ENCODE measurements around the gene RANGAP1. TPM values are rescaled to one million over a fixed set of nuclear protein-coding genes. Genes with fewer than 3 reads are reported as not detected.

The RANGAP1 gene
- total and polyA plus RNA-seq, 2 of the 13 experiments (the other 11 are each of a cell fraction or from before 2014, with no cell fraction given): 51.8 to 83.9 TPM

DNA sequence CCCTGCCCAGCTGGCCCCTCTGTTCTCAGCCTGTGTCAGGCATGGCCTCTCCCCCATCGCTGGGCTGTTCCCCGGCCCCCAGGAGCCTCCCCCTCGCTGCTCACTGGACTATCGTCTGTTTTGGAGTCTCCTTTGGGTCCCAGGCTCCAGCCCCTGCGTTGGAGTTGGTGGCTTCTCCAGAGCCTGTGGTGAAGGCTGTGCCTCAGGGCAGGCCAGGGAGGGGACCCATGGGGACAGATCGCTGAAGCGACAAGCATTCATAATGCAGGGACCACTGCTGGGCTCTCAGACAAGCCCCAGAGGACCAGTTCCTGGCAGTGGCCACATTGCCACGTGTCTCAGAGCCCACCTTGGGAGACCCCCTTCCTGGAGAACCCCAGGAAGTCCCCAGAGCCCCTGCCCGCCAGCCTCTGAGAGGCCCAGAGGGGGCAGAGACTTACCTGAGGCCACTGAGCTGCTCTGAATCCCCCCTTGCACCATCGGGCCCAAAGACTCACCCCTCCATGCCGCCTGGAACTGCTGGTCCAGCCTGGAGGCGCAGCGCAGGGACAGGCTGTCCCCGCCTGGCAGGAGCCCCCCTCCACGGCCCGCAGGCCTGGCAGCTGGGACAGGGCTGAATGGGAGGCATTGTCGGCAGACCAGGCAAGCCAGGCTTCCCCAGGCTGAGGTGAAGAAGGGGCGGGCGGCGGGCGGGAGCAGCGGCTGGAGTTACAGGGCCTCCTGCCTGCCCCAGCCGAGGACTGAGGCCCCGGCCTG is 45.4 kb downstream of the RANGAP1 start, which contains the start of gene CHADL (continued):
- TF ChIP-seq ZNF552 (CRISPR knock-in tag; IDR thresholded peaks at IDR 0.05; ENCODE audit: borderline replicate concordance) (0 out of 2 replicates have a peak, but pooled peaks have one; percentile 42), ZSCAN30 (CRISPR knock-in tag; IDR thresholded peaks at IDR 0.05) (no peak), ZBTB7A (CRISPR knock-in tag; IDR thresholded peaks at IDR 0.05) (no peak), ZFY (CRISPR knock-in tag; IDR thresholded peaks at IDR 0.05) (peak; percentile 75), ZNF709 (CRISPR knock-in tag; IDR thresholded peaks at IDR 0.05) (no peak), XBP1 (CRISPR knock-in tag; IDR thresholded peaks at IDR 0.05) (no peak), NCOA5 (CRISPR knock-in tag; IDR thresholded peaks at IDR 0.05) (no peak), MED8 (CRISPR knock-in tag; IDR thresholded peaks at IDR 0.05; ENCODE audit: insufficient replicate concordance) (no peak), FOSL2 (CRISPR knock-in tag; IDR thresholded peaks at IDR 0.05) (no peak), ZC3H13 (CRISPR knock-in tag; IDR thresholded peaks at IDR 0.05) (no peak), SALL1 (CRISPR knock-in tag; IDR thresholded peaks at IDR 0.05) (peak; percentile 37; the same call in 1 of the 2 replicates), ZNF230 (CRISPR knock-in tag; IDR thresholded peaks at IDR 0.05) (0 out of 2 replicates have a peak, but pooled peaks have one; percentile 16)
- TF ChIP-seq, protein P1, sequence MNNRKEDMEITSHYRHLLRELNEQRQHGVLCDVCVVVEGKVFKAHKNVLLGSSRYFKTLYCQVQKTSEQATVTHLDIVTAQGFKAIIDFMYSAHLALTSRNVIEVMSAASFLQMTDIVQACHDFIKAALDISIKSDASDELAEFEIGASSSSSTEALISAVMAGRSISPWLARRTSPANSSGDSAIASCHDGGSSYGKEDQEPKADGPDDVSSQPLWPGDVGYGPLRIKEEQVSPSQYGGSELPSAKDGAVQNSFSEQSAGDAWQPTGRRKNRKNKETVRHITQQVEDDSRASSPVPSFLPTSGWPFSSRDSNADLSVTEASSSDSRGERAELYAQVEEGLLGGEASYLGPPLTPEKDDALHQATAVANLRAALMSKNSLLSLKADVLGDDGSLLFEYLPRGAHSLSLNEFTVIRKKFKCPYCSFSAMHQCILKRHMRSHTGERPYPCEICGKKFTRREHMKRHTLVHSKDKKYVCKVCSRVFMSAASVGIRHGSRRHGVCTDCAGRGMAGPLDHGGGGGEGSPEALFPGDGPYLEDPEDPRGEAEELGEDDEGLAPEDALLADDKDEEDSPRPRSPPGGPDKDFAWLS (CRISPR knock-in tag; IDR thresholded peaks at IDR 0.05; ENCODE audit: borderline replicate concordance): 0 out of 2 replicates have a peak, but pooled peaks have one; percentile 40
- TF ChIP-seq, protein P2, sequence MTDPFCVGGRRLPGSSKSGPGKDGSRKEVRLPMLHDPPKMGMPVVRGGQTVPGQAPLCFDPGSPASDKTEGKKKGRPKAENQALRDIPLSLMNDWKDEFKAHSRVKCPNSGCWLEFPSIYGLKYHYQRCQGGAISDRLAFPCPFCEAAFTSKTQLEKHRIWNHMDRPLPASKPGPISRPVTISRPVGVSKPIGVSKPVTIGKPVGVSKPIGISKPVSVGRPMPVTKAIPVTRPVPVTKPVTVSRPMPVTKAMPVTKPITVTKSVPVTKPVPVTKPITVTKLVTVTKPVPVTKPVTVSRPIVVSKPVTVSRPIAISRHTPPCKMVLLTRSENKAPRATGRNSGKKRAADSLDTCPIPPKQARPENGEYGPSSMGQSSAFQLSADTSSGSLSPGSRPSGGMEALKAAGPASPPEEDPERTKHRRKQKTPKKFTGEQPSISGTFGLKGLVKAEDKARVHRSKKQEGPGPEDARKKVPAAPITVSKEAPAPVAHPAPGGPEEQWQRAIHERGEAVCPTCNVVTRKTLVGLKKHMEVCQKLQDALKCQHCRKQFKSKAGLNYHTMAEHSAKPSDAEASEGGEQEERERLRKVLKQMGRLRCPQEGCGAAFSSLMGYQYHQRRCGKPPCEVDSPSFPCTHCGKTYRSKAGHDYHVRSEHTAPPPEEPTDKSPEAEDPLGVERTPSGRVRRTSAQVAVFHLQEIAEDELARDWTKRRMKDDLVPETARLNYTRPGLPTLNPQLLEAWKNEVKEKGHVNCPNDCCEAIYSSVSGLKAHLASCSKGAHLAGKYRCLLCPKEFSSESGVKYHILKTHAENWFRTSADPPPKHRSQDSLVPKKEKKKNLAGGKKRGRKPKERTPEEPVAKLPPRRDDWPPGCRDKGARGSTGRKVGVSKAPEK (CRISPR knock-in tag; IDR thresholded peaks at IDR 0.05; ENCODE audit: borderline replicate concordance): no peak
- TF ChIP-seq, protein P3, sequence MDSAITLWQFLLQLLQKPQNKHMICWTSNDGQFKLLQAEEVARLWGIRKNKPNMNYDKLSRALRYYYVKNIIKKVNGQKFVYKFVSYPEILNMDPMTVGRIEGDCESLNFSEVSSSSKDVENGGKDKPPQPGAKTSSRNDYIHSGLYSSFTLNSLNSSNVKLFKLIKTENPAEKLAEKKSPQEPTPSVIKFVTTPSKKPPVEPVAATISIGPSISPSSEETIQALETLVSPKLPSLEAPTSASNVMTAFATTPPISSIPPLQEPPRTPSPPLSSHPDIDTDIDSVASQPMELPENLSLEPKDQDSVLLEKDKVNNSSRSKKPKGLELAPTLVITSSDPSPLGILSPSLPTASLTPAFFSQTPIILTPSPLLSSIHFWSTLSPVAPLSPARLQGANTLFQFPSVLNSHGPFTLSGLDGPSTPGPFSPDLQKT (CRISPR knock-in tag; IDR thresholded peaks at IDR 0.05; ENCODE audit: borderline replicate concordance): no peak
- TF ChIP-seq, protein P4, sequence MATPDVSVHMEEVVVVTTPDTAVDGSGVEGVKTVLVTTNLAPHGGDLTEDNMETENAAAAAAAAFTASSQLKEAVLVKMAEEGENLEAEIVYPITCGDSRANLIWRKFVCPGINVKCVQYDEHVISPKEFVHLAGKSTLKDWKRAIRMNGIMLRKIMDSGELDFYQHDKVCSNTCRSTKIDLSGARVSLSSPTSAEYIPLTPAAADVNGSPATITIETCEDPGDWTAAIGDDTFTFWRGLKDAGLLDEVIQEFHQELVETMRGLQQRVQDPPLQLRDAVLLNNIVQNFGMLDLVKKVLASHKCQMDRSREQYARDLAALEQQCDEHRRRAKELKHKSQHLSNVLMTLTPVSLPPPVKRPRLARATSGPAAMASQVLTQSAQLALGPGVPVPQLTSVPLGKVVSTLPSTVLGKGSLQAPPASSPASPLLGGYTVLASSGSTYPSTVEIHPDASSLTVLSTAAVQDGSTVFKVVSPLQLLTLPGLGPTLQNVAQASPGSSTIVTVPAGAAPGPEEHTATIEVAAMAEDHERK (CRISPR knock-in tag; IDR thresholded peaks at IDR 0.05; ENCODE audit: low read depth): no peak
- TF ChIP-seq, protein P5, sequence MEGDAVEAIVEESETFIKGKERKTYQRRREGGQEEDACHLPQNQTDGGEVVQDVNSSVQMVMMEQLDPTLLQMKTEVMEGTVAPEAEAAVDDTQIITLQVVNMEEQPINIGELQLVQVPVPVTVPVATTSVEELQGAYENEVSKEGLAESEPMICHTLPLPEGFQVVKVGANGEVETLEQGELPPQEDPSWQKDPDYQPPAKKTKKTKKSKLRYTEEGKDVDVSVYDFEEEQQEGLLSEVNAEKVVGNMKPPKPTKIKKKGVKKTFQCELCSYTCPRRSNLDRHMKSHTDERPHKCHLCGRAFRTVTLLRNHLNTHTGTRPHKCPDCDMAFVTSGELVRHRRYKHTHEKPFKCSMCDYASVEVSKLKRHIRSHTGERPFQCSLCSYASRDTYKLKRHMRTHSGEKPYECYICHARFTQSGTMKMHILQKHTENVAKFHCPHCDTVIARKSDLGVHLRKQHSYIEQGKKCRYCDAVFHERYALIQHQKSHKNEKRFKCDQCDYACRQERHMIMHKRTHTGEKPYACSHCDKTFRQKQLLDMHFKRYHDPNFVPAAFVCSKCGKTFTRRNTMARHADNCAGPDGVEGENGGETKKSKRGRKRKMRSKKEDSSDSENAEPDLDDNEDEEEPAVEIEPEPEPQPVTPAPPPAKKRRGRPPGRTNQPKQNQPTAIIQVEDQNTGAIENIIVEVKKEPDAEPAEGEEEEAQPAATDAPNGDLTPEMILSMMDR (CRISPR knock-in tag; IDR thresholded peaks at IDR 0.05): peak; percentile 16; the same call in 1 of the 2 replicates
- TF ChIP-seq, protein P6, sequence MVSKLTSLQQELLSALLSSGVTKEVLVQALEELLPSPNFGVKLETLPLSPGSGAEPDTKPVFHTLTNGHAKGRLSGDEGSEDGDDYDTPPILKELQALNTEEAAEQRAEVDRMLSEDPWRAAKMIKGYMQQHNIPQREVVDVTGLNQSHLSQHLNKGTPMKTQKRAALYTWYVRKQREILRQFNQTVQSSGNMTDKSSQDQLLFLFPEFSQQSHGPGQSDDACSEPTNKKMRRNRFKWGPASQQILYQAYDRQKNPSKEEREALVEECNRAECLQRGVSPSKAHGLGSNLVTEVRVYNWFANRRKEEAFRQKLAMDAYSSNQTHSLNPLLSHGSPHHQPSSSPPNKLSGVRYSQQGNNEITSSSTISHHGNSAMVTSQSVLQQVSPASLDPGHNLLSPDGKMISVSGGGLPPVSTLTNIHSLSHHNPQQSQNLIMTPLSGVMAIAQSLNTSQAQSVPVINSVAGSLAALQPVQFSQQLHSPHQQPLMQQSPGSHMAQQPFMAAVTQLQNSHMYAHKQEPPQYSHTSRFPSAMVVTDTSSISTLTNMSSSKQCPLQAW (CRISPR knock-in tag; IDR thresholded peaks at IDR 0.05): peak; percentile 4; the same call in 1 of the 2 replicates
